Activated T-cell treated with anti-CD3 and anti-CD28 coated beads, Interleukin-2, amount 50 U/mL, for 48 hours (primary cell): ENCODE data around the gene TTC6.

ENCODE experiments used
- DNase-seq, 2 experiments: peaks; one replicate each; pipeline ENCODE4 v3.0.0-alpha.2; 2020

TTC6 gene

DNA sequence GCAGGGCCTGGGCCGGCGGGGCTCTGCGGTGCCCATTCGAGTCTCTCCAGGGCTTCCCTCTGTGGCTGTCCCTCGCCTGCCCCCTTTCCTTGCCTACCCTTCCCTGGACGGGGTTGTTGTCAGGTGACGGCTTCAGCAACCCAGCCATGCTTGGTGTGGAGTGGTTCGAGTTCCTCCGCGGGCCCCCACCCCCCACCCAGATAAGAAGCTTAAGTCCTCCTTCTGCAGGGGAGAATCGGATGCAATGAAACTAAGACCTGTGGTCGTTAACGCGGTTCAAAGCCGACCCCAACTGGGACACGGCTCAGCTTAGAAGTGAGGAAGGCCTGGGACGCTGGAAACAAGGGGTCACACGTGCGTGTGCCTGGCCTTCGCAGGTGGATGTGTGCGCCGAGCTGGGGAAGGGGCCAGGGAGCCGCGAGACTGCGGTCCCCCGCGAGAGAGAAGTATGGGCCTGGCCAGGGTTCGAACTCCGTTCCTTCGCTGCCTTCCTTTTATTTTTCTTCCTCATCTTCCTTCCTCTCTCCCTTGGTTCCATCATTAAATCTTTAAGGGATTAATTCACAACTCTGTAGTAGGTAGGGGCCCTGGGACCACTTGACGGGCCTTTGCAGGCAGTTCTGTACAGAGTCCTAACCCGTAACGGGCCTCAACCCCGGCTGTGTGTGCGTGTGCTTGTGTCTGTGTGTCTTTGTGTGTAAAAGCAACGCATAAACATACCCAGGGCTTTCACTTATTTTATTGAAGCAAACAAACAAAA, 3.5 kb downstream of the TTC6 start:
- no peak for DNase-seq

DNA sequence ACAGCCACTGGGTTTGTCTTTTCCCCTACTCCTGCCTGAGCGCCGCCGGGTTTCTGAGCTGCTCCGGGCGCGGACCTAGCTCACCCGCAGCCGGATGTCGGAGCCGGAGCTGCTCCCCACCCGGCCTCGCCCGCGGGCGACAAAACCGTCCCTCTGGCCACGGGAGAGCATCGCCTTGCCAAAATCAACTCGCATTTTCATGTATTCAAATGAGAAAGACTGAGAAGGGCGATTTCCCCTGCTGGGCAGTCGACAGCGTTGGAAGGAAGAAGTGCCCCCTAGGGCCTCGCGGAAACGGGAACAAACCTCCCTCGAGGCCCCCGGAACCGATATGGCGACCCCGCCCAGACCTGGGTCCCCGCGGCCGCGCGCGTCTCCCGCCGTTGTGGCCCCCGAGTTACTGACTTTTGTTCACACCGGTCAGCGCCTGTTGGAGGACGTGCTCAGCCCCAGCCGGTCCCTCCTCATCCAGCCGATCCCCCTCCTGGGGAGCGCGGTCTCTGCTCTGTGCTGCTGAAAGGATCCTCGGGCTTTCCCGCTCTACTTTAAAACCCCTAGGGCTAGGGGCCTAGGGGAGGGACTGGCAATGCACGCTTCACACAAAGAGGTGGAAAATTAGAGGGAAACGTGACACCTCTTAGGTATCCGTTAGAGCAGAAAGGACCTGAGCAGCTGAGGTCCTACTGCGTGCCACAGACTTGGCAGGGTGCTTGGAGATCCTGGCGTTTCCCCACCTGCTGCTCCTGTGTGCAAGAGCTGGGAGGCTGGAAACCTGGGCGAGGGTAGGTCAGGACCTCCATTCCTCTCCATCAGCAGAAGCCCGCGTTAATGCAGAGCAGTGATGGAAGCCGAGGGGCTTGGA, 4.3 kb downstream of the TTC6 start:
- no peak for DNase-seq

DNA sequence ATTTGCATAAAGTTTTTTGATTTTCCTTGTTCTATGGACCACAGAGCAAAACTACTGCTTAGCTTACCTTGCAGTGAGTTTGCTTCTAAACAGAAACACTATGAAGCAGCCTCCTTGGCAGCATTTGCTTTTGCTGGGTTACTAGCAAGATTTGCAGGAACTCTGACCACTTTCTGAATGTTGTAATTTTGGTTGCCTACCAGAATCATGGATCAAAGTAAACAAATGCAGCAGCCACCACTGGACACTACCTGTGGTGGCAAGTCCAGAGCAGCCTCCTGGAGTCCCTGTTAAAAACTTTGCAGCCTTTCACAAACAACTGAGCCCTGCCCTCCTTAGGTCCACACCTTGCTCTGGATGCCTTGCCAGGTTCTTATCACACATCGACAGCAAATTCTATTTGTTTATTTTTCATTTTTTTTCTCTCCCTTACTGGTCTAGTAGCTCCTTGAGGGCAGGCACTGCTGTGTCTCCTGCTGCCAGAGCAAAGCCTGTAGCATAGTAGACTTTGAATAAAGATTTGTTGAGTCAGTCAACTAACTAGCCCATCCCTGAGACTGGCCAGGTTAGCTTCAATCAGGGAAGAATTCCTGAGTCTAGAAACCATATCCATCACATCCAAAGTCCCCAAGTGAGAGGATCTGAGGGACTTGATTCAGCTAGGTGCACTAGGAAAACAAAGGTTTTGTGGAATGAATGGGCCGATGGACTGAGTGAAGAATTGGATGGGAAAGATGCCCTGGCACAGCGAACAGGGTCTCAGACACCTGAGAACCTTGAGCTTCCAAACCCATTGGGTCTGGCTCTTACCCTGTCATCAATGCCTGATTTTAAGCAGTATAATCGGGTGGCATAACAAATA, 5.7 kb downstream of the TTC6 start:
- no peak for DNase-seq

DNA sequence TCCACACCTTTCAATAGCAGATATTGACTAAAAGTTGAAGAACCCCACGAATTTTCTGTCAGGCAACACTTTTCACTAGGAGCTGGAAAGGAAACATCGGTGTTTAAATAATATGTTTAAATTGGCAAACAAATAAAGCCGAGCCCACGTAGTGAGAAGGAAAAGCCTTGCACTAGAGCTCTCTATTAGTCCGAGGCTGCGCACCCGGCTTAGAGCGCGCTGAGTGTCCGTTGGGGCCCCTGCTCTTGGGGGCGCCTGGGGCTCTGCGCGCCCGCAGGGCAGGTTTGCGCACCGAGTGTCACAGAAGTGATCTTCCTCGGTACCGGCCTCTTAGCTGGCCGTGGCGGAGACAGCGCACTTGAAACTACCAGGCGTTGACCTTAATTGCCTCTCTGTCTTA, 6.4 kb downstream of the TTC6 start:
- no peak for DNase-seq

DNA sequence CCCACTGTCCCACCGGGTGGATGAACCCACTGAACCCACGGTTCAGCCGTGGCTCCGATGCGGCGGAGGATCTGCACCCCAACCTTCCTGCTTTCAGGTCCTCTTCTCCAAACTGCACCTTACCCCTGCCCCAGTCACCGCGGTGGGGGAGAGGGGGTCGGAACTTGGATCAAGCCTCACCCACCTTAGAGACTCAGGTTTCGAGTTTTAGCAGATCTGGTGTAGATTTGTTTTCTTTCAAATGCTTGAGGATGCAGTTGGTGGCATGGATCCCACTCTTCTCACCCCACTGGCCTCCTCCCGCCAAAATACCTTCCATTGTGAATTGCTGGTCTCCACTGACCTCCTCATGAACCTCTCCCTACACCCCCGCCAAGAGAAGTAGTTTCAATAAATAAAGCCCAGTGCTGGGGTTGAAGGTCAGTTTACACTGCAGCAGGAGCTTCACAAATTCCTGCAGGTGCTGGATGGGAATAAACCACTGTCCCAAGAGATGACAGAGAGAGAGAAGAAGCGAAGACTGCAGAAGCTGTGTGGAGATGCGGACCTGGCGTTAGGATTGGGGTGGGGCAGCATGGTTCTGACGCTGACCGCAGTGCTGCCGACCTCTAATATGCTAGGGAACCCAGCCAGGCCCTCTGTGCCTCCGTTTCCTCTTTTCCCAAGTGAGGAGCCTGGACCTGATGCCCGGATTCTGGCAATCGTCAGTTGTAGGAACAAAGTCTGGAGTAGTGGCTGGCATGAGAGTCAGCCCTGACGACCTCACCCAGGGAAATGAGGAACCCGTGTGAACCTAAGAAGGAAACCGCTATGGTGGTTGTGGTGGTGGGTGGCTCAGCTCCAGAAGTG, 7.4 kb downstream of the TTC6 start:
- DNase-seq, result no peak

DNA sequence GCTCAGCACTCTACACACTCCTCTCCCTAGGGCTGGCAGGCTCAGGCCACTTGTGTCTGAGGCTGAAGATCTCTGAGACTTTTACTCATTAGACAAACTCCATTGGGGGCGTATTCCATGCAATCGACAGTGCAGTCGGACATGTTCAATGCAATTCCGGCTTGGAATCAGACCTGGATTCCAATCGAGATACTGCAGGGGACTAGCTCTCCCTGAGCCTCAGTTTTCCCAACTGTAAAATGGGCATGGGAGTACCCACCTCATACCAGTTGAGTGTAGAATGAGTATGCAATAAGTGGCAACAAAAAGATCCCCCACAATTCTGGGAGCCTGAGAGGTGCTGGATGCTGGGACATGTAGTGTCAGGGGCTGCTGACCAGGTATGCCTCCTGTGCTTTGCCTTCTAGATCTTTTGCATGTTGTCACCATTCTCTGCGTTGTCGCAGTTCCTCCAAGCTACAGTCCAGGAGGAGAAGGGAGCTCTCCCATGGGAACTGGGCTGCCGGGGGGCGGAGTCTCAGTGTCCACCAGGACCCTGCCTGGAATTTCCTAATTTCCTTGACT, 8.3 kb downstream of the TTC6 start:
- DNase-seq, result no peak

DNA sequence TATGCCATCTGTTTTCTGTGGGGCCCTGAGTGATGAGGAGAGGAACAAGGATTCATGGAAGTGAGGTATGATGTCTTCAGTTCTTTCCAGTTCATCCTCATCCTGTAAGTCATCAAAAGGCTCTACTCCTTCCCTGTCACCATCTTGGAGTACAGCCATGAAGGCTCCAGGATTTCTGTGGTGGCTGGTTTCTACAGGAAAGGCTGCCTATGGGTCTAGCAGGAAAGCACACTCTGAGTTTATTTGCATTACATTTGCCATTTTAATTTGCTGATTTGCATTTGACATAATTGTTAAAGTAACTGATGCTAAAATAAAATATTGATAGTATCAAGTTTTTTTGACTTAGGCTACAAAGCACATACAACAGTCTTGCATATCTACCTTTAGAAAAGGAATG, 11.2 kb downstream of the TTC6 start:
- DNase-seq, result no peak

DNA sequence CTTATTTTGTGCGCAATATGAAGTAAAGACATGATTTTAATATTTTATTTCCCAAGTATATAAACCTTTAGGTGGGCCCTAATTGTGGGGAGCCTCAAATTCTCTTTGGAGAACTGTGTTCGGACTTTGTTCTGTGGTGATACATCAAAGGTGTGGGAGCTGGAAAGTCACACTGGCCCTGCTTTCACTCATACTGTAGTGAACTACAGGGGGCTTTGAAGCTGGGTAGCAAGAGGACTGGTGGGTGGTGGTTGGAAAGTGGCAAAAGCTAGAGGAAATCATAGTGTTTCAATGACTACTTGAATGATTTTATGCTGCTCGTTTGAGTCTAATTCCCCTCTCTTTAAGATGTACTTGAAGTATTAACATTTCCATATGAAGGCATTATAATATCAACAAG, 13.2 kb downstream of the TTC6 start:
- DNase-seq, result no peak

DNA sequence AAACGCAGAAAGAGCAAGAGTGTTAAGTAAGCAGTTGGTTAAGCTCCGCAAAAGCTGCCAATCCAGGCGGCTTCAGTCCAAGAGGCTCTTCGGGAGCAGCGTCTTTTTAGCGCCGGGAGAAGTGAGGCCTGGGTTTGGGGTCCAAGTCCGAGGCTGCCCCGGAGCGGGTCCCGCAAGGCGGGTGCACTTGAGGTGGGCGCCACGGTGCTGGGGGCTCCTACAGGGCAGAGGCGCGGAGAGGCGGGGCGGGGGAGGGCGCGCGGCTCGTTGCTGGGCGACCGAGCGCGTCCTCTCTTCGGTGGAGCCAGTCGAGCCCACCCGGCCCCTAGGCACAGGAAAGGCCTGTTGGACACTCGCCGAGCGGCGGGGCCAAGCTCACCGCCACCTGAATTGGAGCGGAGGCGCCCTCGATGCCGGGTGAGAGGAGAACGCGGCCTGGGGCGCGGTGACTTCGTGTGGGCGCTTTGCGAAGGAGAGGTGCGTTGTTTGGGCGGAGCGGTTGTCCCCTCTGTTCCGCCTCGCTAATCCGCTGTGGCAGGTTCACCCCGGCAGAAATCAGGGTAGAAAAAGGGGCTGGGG, 15.6 kb downstream of the TTC6 start:
- DNase-seq, result no peak

DNA sequence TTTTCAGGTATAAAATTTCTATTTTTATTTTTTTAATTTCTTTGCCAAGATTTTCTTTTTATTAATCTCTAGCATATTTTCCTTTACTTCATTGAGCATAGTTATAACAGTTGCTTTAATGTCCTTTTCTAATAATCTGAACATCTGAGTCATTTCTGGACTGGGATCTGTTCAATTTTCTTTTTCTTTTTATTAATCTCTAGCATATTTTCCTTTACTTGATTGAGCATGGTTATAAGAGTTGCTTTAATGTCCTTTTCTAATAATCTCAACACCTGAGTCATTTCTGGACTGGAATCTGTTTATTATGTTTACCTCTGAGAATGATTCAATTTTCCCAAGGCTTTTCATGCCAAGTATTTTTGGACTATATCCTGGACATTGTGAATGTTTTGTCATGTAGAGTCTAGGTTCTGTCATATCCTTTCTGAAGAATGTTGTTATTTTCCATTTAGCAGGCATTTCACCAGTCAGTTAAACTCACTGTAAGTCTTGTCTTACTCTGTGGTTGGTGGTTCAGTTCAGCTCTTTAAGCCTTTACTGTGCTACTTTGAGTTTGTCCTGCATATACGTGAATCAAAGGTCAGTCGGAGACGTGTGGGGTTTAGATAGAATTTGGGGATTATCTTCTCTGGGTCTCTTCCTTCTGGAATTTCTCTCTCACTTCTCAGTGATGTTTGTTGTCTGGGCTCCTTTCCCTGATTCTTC, 20.3 kb downstream of the TTC6 start:
- DNase-seq, result no peak

DNA sequence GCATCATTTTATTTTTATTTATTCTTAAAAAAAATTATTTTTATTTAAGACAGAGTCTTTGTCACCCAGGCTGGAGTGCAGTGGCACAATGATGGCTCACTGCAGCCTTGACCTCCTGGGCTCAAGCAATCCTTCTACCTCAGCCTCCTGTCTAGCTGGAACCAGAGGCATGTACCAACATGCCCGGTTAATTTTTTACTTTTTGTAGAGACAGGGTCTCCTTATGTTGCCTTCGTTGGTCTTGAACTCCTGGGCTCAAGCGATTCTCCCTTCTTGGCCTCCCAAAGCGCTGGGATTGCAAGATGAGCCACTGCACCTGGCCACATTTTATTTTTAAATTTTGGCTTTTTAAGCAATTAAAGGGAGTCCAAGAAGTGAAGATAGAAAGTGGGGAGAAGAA, 21.4 kb downstream of the TTC6 start:
- no peak for DNase-seq

DNA sequence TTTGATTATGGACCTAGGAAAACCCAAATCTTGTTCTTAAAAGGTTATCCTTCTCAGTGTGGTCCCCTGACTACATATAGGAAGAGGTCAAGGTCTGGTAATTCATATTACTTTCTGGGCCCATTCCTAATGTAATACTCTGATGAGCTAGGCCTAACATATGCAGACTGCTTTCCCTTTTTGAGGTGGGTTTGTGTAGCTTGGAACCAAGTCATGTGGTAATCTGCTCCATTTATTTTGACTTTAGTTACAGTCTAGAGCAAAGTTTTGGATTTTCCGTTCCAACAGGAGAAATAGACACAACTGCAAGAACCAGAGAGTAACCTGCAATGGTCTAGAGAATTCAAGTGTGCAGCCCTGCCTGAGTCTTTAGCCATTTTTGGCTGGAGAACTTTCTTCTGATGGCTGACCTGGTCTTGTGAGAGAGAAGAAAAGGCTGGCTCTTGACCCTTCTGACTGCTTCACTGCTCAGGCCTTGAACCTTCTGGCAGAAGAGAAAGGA, 22.5 kb downstream of the TTC6 start:
- DNase-seq, result no peak

DNA sequence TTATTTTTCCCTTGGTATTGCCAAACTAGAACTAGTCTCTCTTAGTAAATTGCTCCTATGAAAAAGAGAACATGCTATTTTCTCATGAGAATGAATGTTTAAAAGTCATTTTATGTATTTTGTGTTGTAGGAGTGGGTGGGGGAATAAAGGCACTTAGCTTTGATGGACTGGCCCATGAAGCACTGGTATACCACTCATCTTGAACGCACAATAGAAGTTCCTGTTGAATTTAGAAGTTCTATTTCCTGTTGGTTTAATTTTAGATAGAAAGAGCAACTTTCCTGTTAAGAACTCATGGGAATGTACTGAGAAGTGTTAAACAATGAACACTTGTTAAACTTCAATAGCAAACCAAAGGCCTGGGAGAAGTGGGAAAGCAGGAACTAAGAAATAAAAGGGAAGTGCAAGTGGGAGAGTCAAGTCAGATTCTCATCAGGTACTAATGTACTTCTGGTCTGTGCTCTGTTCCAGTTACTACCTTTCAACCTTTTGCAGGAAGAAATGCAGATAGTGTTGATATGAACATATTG, 23.1 kb downstream of the TTC6 start:
- no peak for DNase-seq

DNA sequence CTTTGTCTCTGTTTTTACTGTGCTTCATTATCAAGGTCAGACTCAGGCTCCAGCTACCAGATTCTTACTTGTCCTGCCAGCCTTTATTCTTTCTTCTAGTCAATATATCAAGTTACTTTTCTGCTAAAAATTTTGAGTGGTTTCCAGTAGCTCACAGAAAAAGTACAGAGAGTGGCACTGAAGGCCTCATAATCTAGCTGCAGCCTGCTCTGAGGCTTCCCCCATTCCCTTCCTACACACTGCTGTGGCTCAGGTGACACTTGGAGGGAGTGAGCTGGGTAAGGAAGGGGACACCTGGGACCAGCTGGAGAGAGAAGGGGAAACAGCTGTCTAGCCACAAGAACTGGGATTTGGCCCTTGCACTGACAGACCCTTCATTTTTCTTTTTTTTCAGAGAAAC, 25.4 kb downstream of the TTC6 start:
- DNase-seq, result no peak

DNA sequence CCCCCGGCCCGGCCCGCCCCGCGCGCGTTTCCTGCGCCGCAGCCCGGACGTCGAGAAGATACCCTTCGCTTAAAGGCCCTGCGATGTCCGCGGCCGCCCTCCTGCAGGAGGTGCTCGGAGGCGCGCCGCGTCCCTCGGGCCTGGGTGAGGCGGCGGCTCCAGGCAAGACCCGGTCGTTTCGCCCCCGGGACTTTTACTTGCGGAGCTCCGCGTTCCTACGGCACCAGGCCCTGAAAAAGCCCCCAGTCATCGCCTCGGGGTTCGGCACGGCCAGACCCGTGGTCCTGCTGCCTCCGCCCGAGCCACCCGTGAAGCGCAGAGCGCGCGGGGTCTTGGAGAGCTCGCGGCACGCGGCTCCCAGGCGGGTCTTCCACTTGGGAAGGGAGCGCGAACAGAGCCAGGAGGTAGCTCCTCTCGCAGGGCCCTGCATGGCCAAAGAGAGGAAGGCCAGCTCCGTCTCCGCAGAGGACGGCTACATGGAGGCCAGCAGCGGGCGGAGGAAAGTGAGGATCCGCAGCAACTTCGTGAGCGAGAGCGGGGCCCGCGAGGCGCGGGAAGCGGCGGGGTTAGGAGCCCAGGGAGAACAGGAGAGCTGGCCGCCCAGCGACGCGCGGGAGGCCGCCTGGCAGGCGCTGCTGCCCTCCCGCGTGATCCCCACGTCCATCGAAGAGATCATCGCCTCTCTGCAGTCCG, 26.9 kb downstream of the TTC6 start:
- DNase-seq, result no peak

DNA sequence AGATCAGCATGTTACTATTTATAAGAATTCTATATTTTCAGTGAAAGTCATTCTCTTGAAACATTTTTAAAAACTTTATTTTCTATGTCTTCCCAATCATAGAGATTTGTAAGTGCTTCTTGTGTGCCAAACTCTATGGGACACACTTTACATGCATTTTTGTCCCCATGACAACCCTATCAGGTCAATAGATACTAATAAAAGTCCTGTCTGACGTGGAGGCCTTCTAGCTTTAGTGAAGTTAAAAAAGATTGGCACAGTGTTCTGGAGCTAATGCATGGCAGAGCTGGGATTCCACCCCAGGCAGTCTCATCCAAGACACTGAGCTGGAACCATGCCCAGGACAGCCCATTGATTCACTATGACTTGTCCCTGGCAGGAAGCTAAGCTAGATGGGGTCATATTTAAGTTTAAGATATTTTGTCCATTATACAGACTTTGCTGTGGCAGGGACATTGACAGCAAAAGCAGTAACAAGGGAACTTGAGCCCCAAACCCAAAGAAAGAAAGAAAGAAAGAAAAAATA, 28.1 kb downstream of the TTC6 start:
- DNase-seq, result no peak

DNA sequence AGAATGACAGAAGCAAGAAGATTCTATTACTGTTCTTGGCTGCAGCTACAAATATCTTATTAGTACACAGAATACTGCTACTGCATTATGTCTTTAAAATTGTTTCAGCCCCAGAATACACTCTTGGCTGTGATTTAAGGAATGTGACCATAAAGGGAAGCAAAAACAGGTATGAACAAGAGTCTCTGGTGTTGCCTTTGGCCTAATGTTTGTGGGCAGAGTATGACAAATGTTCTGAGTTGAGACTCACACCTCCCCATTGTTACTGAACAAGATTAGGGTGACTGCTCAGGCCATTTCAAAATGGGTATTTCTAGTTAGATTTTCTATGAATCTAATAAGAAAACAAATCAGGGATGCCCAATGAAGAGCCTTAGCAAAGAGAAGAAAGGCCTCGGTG, 28.5 kb downstream of the TTC6 start:
- DNase-seq, result no peak

DNA sequence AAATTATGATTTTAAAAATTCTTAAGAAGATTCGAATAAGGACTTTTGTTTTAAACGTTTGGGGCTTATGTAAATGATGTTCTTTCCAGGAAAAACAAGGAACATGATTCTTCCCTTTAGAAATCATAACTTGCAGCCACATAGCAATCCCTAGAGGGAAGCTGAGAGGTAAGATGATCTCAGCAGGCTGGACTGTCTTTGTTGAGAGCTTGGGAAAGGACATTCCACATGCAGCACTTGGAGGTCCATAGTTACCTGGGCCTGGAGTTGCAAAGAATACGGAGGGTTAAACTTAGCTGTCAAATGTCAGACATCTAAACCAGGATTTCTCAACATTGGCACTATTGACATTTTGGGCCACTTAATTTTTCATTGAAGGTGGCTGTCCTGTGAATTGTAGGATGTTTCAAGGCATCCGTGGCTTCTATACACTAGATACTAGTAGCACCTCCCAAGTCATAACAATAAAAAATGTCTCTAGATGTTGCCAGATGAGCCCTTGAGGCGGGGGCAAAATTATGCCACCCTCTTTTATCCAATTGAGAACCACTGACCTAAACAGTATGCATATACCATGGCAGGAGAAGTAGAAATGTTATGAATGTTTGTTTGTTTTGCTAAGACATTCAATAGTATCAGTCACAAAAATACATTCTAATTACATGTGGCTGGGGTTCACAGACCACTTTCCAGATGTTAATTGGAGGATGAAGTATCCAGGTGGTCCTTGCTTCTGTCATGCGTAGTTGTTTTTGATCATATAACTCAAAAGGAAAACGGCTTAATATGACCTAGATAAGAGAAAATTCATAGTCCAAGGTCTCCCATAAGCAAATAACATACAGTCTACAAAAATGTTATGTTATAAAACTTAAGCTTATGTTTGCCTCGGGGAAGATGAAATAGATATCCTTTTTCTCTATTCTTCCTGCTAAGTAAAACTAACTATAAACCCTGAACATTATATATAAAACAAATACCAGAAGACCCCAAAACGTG, 30.5 kb downstream of the TTC6 start:
- DNase-seq, result no peak
